Measurements from ENCODE around the gene GRID1. TPM values are rescaled to one million over a fixed set of nuclear protein-coding genes. Genes with fewer than 3 reads are reported as not detected.
"Not testable (repeated sequence)": the region's sequence is repeated elsewhere in the genome, so short reads cannot be mapped to it uniquely, and the experiment has no call there.

Gene GRID1
- total RNA-seq, 4 donors from 2014 or later, result 0.03 to 2.7 (median 0.49) TPM

- Histone ChIP-seq H3K27me3 (no peaks in the 10 kb centered on the region), H3K9me3 (no peaks in the 10 kb centered on the region), H3K4me3 (no peak overlapping the region), H3K36me3 (no peaks in the 10 kb centered on the region), H3K27ac (no peak overlapping the region), H3K4me1 (no peaks in the 10 kb centered on the region)
- TF ChIP-seq POLR2A (IDR thresholded peaks at IDR 0.05), result no peak
- TF ChIP-seq CTCF (IDR thresholded peaks at IDR 0.05), result no peak
- DNase-seq, result no peak
- 88% methylated on average over 4 of the region's 5 CpGs; no CpG with 5 or more reads in 1 of the 2 donors for WGBS, 2 donors
- intact Hi-C loops (cut with DNase I), result no loop called here
These were observed 288.0 kb downstream of the GRID1 start for GRCh38 chr10:86078639-86079035.

- DNase-seq, result no peak
- Histone ChIP-seq H3K9me3 (no peaks in the 10 kb centered on the region), H3K27ac (no peak overlapping the region), H3K4me1 (no peaks in the 10 kb centered on the region), H3K36me3 (no peaks in the 10 kb centered on the region), H3K27me3 (no peaks in the 10 kb centered on the region), H3K4me3 (no peak overlapping the region)
- intact Hi-C loops (cut with DNase I), result no loop called here
- TF ChIP-seq POLR2A (IDR thresholded peaks at IDR 0.05) (no peak), CTCF (IDR thresholded peaks at IDR 0.05) (no peak)
- 74 to 75% methylated on average over 6 to 8 of the region's 9 CpGs for WGBS, 2 donors
These were observed 288.5 kb downstream of the GRID1 start for GRCh38 chr10:86077871-86078638.

GRCh38 chr10:86077271-86077670 is 289.3 kb downstream of the GRID1 start:
- no peaks in the 10 kb centered on the region for H3K27me3 ChIP-seq
- H3K4me1 ChIP-seq, result no peaks in the 10 kb centered on the region
- 75 to 83% methylated on average over 6 of the region's 6 CpGs for WGBS, 2 donors
- no peak for TF ChIP-seq POLR2A (IDR thresholded peaks at IDR 0.05)
- TF ChIP-seq CTCF (IDR thresholded peaks at IDR 0.05), result no peak
- intact Hi-C loops (cut with DNase I), result no loop called here
- H3K36me3 ChIP-seq, result no peaks in the 10 kb centered on the region
- no peak for DNase-seq
- no peak overlapping the region for H3K4me3 ChIP-seq
- no peak overlapping the region for H3K27ac ChIP-seq
- H3K9me3 ChIP-seq, result no peaks in the 10 kb centered on the region

- H3K4me3 ChIP-seq; H3K9me3 ChIP-seq; intact Hi-C loops (cut with DNase I); H3K36me3 ChIP-seq; H3K27ac ChIP-seq; H3K4me1 ChIP-seq; H3K27me3 ChIP-seq; DNase-seq: not testable (repeated sequence)
- 85 to 87% methylated on average over 3 of the region's 4 CpGs for WGBS, 2 donors
These were observed 290.1 kb downstream of the GRID1 start for GRCh38 chr10:86076497-86076896.

DNA sequence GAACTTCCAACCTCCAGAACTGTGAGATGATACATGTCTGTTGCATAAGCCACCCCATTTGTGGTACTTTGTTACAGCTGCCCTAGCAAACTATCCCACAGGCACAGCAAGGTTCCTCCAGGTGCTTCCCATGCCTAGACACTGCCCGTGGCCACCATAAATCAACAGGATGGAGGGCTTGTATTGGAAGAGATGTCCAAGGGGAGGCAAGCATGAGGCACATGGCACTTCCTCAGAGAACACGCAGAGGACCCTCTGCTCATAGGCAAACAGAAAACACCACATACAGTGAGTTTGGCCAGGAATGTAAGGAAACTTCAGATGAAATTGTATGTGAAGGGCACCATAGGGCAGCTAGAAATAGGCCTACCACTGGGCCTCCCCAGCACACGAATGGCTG is 291.1 kb downstream of the GRID1 start:
- H3K9me3 ChIP-seq, result no peaks in the 10 kb centered on the region
- H3K4me1 ChIP-seq, result no peaks in the 10 kb centered on the region
- no peaks in the 10 kb centered on the region for H3K27me3 ChIP-seq
- no peak for TF ChIP-seq CTCF (IDR thresholded peaks at IDR 0.05)
- TF ChIP-seq POLR2A (IDR thresholded peaks at IDR 0.05), result no peak
- intact Hi-C loops (cut with DNase I), result no loop called here
- H3K27ac ChIP-seq, result no peak overlapping the region
- WGBS, 2 donors, result 71 to 94% methylated on average over 1 to 3 of the region's 3 CpGs
- no peak overlapping the region for H3K4me3 ChIP-seq
- H3K36me3 ChIP-seq, result no peaks in the 10 kb centered on the region
- no peak for DNase-seq

- no peak overlapping the region for H3K27ac ChIP-seq
- no peak overlapping the region for H3K4me3 ChIP-seq
- no peak for TF ChIP-seq POLR2A (IDR thresholded peaks at IDR 0.05)
- no peak for TF ChIP-seq CTCF (IDR thresholded peaks at IDR 0.05)
- H3K36me3 ChIP-seq, result no peaks in the 10 kb centered on the region
- intact Hi-C loops (cut with DNase I), result no loop called here
- DNase-seq, result no peak
- 84 to 93% methylated on average over 5 of the region's 5 CpGs for WGBS, 2 donors
- no peaks in the 10 kb centered on the region for H3K9me3 ChIP-seq
- no peaks in the 10 kb centered on the region for H3K27me3 ChIP-seq
- H3K4me1 ChIP-seq, result no peaks in the 10 kb centered on the region
These were observed 292.3 kb downstream of the GRID1 start for GRCh38 chr10:86074294-86074693.

Data from esophagus squamous epithelium (tissue), 5 donors.